Measurements from ENCODE around the gene NTF4.
"Not testable (repeated sequence)": the region's sequence is repeated elsewhere in the genome, so short reads cannot be mapped to it uniquely, and the experiment has no call there.

- TF ChIP-seq CTCF (IDR thresholded peaks at IDR 0.05 in 4 of 5, conservative IDR thresholded peaks at IDR 0.05 in 1 of 5); POLR2A (IDR thresholded peaks at IDR 0.05): not testable (repeated sequence)
Measured at GRCh38 chr19:49030323-49030722, 34.3 kb downstream of the NTF4 start.
